ENCODE results near the gene MED7. TPM values are rescaled to one million over a fixed set of nuclear protein-coding genes. Genes with fewer than 3 reads are reported as not detected.

Gene MED7
- total RNA-seq, 1 experiment from 2014 or later = 11.2 TPM

DNA sequence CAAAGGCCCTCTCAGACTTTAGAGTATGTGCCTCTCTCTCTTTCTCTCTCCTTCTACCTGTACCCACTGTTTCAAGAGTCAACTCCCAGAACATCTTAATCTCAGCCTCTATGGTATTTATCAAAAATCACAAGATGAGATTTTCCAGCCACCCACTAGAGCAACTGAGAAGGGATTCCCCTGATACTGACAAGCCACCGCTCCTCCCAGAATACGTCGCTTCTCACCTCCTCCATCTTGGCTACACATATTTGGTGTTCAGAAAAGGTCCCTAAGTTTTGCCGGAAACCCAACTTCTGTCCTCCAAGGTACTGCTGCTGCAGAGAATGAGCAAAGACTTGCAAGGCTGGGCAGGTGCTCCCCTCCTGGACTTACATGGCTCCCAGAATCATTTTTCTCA lies 17.3 kb upstream of the MED7 start:
- DNase-seq (ENCODE audit: low spot score) = no peak

GRCh38 chr5:157159209-157159751 lies 16.6 kb upstream of the MED7 start:
- ATAC-seq = no peak
- H3K9me3 Mint-ChIP-seq = no peaks in the 10 kb centered on the region

More for the DNA sequence above, 17.3 kb upstream of the MED7 start:
- no peak overlapping the region for H3K27ac Mint-ChIP-seq
- H3K4me3 Mint-ChIP-seq = no peak overlapping the region
- CTCF ChIA-PET = no interaction called here
- no peak for TF ChIP-seq TEAD1 (CRISPR knock-in tag; IDR thresholded peaks at IDR 0.05)
- no peak for TF ChIP-seq NFATC4 (CRISPR knock-in tag; IDR thresholded peaks at IDR 0.05)
- no peak for TF ChIP-seq ZNF219 (CRISPR knock-in tag; IDR thresholded peaks at IDR 0.05; ENCODE audit: borderline replicate concordance)
- ATAC-seq = no peak
- H3K9me3 Mint-ChIP-seq = no peaks in the 10 kb centered on the region
- no peaks in the 10 kb centered on the region for H3K36me3 Mint-ChIP-seq
- no peaks in the 10 kb centered on the region for H3K27me3 Mint-ChIP-seq (ENCODE audit: low read depth)
- no peaks in the 10 kb centered on the region for H3K4me1 Mint-ChIP-seq
- POLR2A ChIA-PET = no interaction called here

More at GRCh38 chr5:157159209-157159751, 16.6 kb upstream of the MED7 start:
- no peak overlapping the region for H3K27ac Mint-ChIP-seq
- no peaks in the 10 kb centered on the region for H3K4me1 Mint-ChIP-seq
- DNase-seq (ENCODE audit: low spot score) = no peak
- H3K27me3 Mint-ChIP-seq (ENCODE audit: low read depth) = no peaks in the 10 kb centered on the region
- POLR2A ChIA-PET = no interaction called here
- CTCF ChIA-PET = no interaction called here
- H3K4me3 Mint-ChIP-seq = no peak overlapping the region
- TF ChIP-seq ERG (CRISPR knock-in tag; IDR thresholded peaks at IDR 0.05) = no peak
- TF ChIP-seq GRHL2 (CRISPR knock-in tag; IDR thresholded peaks at IDR 0.05; ENCODE audit: insufficient replicate concordance, severe bottlenecking) = no peak
- TF ChIP-seq, protein P1, sequence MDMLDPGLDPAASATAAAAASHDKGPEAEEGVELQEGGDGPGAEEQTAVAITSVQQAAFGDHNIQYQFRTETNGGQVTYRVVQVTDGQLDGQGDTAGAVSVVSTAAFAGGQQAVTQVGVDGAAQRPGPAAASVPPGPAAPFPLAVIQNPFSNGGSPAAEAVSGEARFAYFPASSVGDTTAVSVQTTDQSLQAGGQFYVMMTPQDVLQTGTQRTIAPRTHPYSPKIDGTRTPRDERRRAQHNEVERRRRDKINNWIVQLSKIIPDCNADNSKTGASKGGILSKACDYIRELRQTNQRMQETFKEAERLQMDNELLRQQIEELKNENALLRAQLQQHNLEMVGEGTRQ (CRISPR knock-in tag; IDR thresholded peaks at IDR 0.05) = no peak
- TF ChIP-seq NFYB (CRISPR knock-in tag; conservative IDR thresholded peaks at IDR 0.05; ENCODE audit: low read depth) = no peak
- no peak for TF ChIP-seq ZNF263 (CRISPR knock-in tag; IDR thresholded peaks at IDR 0.05; ENCODE audit: low read depth)
- TF ChIP-seq ZNF219 (CRISPR knock-in tag; IDR thresholded peaks at IDR 0.05; ENCODE audit: borderline replicate concordance) = no peak
- no peak for TF ChIP-seq RELA (CRISPR knock-in tag; IDR thresholded peaks at IDR 0.05; ENCODE audit: borderline replicate concordance)
- no peak for TF ChIP-seq ZSCAN18 (CRISPR knock-in tag; IDR thresholded peaks at IDR 0.05)
- TF ChIP-seq, protein P2, sequence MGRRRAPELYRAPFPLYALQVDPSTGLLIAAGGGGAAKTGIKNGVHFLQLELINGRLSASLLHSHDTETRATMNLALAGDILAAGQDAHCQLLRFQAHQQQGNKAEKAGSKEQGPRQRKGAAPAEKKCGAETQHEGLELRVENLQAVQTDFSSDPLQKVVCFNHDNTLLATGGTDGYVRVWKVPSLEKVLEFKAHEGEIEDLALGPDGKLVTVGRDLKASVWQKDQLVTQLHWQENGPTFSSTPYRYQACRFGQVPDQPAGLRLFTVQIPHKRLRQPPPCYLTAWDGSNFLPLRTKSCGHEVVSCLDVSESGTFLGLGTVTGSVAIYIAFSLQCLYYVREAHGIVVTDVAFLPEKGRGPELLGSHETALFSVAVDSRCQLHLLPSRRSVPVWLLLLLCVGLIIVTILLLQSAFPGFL (CRISPR knock-in tag; IDR thresholded peaks at IDR 0.05; ENCODE audit: borderline replicate concordance) = no peak
- TF ChIP-seq E2F4 (CRISPR knock-in tag; IDR thresholded peaks at IDR 0.05; ENCODE audit: borderline replicate concordance, low read depth) = no peak
- no peak for TF ChIP-seq ZNF317 (CRISPR knock-in tag; IDR thresholded peaks at IDR 0.05; ENCODE audit: borderline replicate concordance, low read depth)
- no peak for TF ChIP-seq TEAD4 (CRISPR knock-in tag; IDR thresholded peaks at IDR 0.05)
- TF ChIP-seq, protein P3, sequence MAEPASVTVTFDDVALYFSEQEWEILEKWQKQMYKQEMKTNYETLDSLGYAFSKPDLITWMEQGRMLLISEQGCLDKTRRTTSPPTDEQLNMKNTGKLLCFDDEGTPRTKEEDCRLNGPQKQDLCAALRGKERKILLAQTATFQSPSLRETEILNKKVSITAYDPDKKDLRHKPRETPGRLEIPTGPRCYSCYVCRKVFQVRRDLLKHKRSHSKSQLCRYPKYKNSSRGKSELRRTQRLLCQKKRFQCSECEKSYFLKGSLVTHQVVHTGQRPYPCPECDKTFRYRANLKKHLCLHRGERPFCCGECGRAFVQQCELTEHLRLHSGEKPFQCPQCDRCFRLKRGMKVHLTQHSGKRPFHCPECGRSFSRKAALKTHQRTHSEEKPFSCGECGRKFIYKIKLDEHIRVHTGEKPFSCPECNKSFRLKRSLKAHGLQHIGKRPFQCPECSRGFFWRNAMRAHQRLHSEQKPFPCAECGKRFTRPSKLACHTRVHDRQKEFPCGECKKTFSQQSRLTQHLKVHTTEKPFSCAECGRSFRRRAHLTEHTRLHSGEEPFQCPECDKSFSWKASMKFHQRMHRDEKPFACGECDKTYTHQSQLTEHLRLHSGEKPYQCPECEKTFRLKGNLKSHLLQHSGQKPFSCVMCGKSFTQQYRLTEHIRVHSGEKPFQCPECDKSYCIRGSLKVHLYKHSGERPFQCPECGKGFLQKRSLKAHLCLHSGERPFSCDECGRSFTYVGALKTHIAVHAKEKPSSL (CRISPR knock-in tag; conservative IDR thresholded peaks at IDR 0.05) = no peak
- no peak for TF ChIP-seq JAZF1 (CRISPR knock-in tag; IDR thresholded peaks at IDR 0.05)
- no peak for TF ChIP-seq ZNF423 (CRISPR knock-in tag; IDR thresholded peaks at IDR 0.05)
- TF ChIP-seq, protein P4, sequence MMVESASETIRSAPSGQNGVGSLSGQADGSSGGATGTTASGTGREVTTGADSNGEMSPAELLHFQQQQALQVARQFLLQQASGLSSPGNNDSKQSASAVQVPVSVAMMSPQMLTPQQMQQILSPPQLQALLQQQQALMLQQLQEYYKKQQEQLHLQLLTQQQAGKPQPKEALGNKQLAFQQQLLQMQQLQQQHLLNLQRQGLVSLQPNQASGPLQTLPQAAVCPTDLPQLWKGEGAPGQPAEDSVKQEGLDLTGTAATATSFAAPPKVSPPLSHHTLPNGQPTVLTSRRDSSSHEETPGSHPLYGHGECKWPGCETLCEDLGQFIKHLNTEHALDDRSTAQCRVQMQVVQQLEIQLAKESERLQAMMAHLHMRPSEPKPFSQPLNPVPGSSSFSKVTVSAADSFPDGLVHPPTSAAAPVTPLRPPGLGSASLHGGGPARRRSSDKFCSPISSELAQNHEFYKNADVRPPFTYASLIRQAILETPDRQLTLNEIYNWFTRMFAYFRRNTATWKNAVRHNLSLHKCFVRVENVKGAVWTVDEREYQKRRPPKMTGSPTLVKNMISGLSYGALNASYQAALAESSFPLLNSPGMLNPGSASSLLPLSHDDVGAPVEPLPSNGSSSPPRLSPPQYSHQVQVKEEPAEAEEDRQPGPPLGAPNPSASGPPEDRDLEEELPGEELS (CRISPR knock-in tag; IDR thresholded peaks at IDR 0.05) = no peak
- TF ChIP-seq ZNF512 (CRISPR knock-in tag; IDR thresholded peaks at IDR 0.05; ENCODE audit: borderline replicate concordance) = no peak
- no peaks in the 10 kb centered on the region for H3K36me3 Mint-ChIP-seq

Data from WTC11 (cell line).